Natural killer cell treated with Interleukin-12 subunit alpha and Interleukin-12 subunit beta and Interleukin-15 and Interleukin-18, amount 100 ng/mL, for 72 hours (primary cell): Measurements from ENCODE around the gene TRAPPC12. TPM values are rescaled to one million over a fixed set of nuclear protein-coding genes. Genes with fewer than 3 reads are reported as not detected.
A peak's percentile ranks its signal among the peaks of the same experiment; 100 is the strongest.

ENCODE experiments used
- ATAC-seq, 2 donors: fragments of 150-1000 bp; cut with Tn5 transposase in 1 of 2; sonication (Bioruptor Pico), chemical (Tn5 transposase) in 1 of 2; 2 replicates each; pipeline ENCODE4 v1.10.0; 2021
- DNase-seq: peaks from one replicate; pipeline ENCODE4 v3.0.0; 2022; ENCODE audit warnings: low spot score
- H3K27ac Mint-ChIP-seq, 2 donors: 1 replicate in 1 of 2; 2 replicates in 1 of 2; pipeline ENCODE4 v1.8.0; 2022; ENCODE audit warnings: mixed read lengths in 2 of 2, mild to moderate bottlenecking in 1 of 2, moderate library complexity in 1 of 2
- H3K27me3 Mint-ChIP-seq, 2 donors: 1 replicate in 1 of 2; 2 replicates in 1 of 2; pipeline ENCODE4 v1.8.0; 2022; ENCODE audit warnings: mixed read lengths in 2 of 2
- H3K36me3 Mint-ChIP-seq: one replicate; pipeline ENCODE4 v1.8.0; 2022; ENCODE audit warnings: mixed read lengths
- H3K4me1 Mint-ChIP-seq, 2 donors: 1 replicate in 1 of 2; 2 replicates in 1 of 2; pipeline ENCODE4 v1.8.0; 2022; ENCODE audit warnings: low read depth in 2 of 2, mixed read lengths in 2 of 2, mild to moderate bottlenecking in 1 of 2
- H3K4me3 Mint-ChIP-seq: one replicate; pipeline ENCODE4 v1.8.0; 2022; ENCODE audit warnings: mixed read lengths
- H3K9me3 Mint-ChIP-seq: 2 replicates; pipeline ENCODE4 v1.8.0; 2022; ENCODE audit warnings: mixed read lengths
- total RNA-seq, 2 donors: library from RNA; stranded (reverse); gene quantifications; one replicate each; pipeline ENCODE4 v1.2.3, GENCODE V29; 2022

Gene TRAPPC12
- 100 to 1,000 TPM in 1 of 2 donors, 10 to 100 TPM in 1; 93.2 to 155 TPM for total RNA-seq

DNA sequence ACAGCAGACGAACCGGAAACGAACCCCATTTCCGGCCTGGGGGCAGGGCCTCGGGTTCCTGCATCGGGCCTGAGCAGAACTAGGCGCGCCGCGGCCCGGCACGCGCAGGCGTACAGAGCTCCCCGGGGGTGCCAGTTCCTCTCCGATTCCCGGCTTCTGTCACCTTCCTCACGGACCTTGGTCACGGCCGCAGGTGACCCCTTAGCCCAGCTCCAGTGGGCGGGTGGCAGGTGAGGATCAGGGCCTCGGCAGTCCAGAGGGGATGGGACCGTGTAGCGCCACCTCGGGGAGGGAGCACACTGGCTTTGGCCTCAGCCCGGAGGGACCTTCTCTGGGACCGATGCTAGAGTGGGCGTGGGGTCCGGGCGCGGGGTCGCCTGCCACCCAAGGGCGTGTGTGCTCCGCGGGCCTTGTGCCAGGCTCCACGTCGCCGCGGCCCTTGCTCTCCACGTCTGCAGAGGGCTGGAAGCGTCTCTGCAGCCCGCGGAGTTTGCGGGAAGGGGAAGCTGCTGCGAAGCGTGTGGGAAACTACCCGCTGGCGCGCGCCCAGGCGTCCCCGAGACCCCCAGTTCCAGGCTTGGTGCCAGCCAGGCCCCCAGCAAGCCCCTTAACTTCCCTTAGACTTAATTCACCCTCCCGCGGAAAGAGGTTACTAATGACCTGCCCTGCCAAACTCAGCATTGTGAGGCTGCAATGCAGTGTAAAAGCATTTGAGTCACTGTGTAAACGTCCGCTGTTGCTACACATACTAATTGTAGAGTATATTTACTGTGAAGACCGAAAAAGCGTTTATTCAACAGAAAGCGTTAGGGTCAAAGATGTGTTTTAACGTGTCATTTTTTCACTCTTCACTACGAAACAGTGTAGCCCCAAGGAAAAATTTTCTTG, at the start of gene TRAPPC12:
TSS of gene TRAPPC12 (plus strand) at position 48 of the 888 bp plus-strand sequence. CDS start 7,930 bp downstream, outside the sequence.
- Mint-ChIP-seq H3K4me1 (peaks cover 28 to 32% of the 10 kb centered on the region in 2 donors), H3K27ac (peak within 1 kb of the TSS; percentile 97 to 98), H3K4me3 (peak within 1 kb of the TSS; percentile 89), H3K9me3 (no peaks in the 10 kb centered on the region), H3K27me3 (no peaks in the 10 kb centered on the region), H3K36me3 (no peaks in the 10 kb centered on the region)
- peak; percentile 88 to 89 for ATAC-seq
- DNase-seq = peak; percentile 94

DNA sequence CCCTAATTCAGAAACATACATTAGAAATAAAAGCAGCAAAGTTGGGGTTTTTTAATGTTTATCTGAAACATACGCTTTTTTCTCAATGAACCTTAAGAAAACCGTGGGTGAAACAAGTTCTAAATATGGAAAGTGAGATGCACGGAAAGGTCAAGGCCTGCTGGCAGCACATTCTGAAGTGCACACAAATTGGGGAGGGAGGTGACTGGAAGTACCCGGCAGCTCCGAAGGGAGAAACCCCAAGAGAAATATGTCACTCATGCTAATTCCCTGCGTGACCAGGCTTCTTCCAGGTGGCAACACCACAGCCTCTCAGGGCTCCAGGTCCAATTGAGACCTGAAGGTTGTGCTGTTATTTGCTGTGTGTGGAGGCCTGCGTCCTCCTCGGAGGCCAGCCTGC, 47.4 kb upstream of the TRAPPC12 start:
- Mint-ChIP-seq H3K4me3 (no peak overlapping the region), H3K27ac (no peak overlapping the region), H3K4me1 (peaks cover 15 to 21% of the 10 kb centered on the region in 2 donors), H3K27me3 (no peaks in the 10 kb centered on the region), H3K9me3 (peaks cover 8% of the 10 kb centered on the region), H3K36me3 (peaks cover 19% of the 10 kb centered on the region)
- no peak for DNase-seq
- no peak for ATAC-seq

DNA sequence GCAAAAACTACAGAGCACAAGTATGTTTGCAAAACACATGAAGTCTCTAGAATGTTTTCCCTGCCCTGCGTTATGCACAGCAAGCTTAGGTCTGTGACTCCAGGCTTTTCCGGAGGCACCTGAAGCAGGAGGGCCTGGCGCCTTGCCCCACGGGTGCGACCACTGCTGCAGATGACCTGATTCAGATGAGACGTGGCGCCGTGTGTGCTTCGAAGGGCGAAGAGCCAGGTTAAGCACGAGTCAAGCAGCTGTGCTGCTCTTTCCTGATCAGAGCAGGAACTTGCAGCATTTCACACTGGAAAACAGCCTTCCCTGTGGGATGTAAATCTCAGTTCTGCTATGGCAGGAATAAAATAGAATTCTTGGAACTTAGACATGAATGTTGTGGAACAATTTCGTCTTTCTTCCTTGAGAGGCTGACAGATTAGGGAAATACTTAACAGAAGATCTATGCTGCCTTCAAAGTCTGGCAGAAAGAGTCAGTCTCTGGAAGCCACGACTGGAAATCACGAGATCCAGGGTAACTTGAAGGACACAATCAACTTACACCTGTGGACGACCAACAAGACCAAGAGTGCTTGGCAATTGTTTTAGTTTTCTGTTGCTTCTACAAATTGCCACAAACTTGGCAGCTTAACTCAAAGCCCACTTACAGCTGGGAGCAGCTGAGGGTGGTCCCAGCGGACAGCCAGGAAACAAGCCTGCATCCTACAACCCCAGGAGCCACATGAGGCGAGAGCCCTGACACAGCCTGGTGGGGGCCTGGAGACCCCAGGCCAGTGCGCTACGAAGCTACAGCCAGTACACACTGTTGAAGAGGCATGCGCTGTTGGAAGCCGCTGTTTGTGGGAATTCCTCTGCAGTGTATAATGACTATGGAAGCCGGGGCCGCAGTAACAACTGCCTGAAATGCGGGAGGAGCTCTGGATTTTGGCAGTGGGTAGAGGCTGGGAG, 44.8 kb upstream of the TRAPPC12 start:
- no peaks in the 10 kb centered on the region for H3K27me3 Mint-ChIP-seq
- no peak for ATAC-seq
- peaks cover 19% of the 10 kb centered on the region for H3K36me3 Mint-ChIP-seq
- H3K4me3 Mint-ChIP-seq = no peak overlapping the region
- H3K9me3 Mint-ChIP-seq = peaks cover 8% of the 10 kb centered on the region
- no peak overlapping the region for H3K27ac Mint-ChIP-seq
- no peak for DNase-seq
- peaks cover 12 to 15% of the 10 kb centered on the region in 2 donors for H3K4me1 Mint-ChIP-seq

DNA sequence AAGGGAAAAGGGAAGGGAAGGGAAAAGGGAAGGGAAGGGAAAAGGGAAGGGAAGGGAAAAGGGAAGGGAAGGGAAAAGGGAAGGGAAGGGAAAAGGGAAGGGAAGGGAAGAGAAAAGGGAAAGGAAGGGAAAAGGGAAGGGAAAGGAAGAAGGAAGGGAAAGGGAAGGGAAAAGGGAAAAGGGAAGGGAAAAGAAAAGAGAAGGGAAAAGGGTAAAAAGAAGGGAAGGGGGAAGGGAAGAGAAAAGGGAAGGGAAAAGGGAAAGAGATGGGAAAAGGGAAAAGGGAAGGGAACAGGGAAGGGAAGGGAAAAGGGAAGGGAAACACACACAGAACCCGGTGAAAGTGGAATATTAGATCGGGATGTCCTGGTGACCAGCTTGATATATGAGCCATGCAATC, 42.6 kb upstream of the TRAPPC12 start:
- DNase-seq = no peak
- Mint-ChIP-seq H3K36me3 (peaks cover 5% of the 10 kb centered on the region), H3K27ac (no peak overlapping the region), H3K9me3 (no peaks in the 10 kb centered on the region), H3K4me1 (peaks cover 0 to 12% of the 10 kb centered on the region in 2 donors), H3K27me3 (no peaks in the 10 kb centered on the region), H3K4me3 (no peak overlapping the region)
- no peak for ATAC-seq

DNA sequence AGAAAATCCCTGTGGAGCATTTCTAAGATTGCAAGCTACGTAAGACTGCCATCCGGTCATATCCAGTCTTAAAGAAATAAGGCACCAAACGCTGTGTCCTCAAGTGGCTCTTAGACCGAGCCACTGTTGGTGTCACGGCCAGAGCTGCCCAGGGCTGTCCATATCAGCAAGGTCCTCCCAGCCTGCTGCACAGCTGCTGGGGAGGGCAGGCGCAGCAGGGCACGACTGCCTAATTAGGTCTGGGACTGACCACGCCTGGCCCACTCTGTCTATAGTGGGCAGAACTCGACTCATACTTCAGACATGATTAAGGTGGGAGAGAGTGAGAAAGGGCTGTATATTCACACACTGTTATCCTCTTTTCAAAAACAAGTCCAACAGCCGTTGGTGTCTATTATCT, 41.2 kb upstream of the TRAPPC12 start:
- H3K9me3 Mint-ChIP-seq = no peaks in the 10 kb centered on the region
- no peak overlapping the region for H3K27ac Mint-ChIP-seq
- no peaks in the 10 kb centered on the region for H3K36me3 Mint-ChIP-seq
- DNase-seq (no peak), ATAC-seq (no peak)
- H3K27me3 Mint-ChIP-seq = no peaks in the 10 kb centered on the region
- no peak overlapping the region for H3K4me3 Mint-ChIP-seq
- H3K4me1 Mint-ChIP-seq = peaks cover 0 to 11% of the 10 kb centered on the region in 2 donors

DNA sequence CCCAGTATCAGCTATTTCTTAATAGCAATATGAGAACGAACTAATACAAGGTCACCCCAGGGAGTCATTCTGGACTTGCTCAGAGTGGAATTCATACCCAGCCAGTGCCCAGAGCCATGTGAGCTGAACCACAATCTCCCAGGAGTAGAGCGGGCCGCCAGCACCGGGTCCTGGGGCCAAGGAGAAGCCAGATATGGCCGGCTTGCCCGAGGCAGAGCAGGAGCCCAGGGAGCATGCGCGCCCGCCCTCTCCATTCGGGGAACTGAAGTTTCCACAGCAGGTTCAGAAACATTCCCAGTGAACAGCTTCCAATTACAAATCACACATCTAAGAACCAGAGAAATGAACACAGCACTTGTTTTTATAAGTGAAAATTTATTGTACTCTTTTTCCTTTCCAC, 39.4 kb upstream of the TRAPPC12 start:
- Mint-ChIP-seq H3K4me1 (peaks cover 0 to 11% of the 10 kb centered on the region in 2 donors), H3K36me3 (no peaks in the 10 kb centered on the region)
- no peak for ATAC-seq

DNA sequence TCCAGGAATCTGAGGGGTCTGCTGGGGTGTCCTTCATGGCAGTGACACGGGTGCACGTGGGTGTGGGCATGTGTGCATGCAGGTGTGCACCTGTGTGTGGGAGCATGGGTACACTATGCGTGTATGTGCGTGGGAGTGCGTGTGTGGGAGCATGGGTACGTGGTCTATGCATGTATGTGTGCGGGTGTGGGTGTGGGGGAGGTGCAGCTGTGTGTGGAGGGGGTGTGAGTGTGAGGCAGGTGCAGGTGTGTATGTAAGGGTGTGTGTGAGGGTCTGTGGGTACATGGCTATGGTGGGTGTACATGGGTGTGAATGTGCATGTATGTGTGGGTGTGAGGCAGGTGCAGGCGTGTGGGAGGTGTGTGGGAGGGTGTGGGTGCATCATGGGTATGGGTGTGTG, 38.2 kb upstream of the TRAPPC12 start:
- Mint-ChIP-seq H3K27me3 (no peaks in the 10 kb centered on the region), H3K27ac (no peak overlapping the region), H3K4me1 (peaks cover 0 to 7% of the 10 kb centered on the region in 2 donors), H3K9me3 (no peaks in the 10 kb centered on the region), H3K4me3 (no peak overlapping the region), H3K36me3 (peaks cover 1% of the 10 kb centered on the region)
- no peak for DNase-seq
- ATAC-seq = peak in 1 of 2 donors; percentile 20

More for the DNA sequence above, 39.4 kb upstream of the TRAPPC12 start:
- no peaks in the 10 kb centered on the region for H3K9me3 Mint-ChIP-seq
- H3K27ac Mint-ChIP-seq = no peak overlapping the region
- H3K4me3 Mint-ChIP-seq = no peak overlapping the region
- no peak for DNase-seq
- H3K27me3 Mint-ChIP-seq = no peaks in the 10 kb centered on the region

DNA sequence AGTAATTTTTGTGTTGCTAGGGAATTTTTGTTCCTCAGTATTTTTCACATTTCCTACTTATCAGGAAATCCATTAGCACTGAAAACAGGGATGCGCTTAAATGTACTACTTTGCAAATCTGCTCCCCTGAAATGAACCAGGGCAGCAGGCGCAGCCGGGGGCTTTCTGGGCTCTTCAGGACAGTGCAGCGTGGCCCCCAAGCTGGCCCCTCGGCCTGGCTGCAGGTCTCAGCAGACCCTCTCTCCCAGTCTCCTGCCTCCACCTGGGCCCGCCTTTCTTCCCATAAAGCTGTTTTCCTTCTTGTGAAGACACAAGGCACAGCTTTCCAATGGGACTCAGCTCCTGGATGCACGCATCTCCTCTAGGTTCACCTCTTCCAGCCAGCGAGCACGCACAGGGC, 37.2 kb upstream of the TRAPPC12 start:
- Mint-ChIP-seq H3K27ac (no peak overlapping the region), H3K36me3 (peaks cover 4% of the 10 kb centered on the region), H3K9me3 (no peaks in the 10 kb centered on the region), H3K4me3 (no peak overlapping the region), H3K4me1 (peaks cover 0 to 8% of the 10 kb centered on the region in 2 donors), H3K27me3 (no peaks in the 10 kb centered on the region)
- ATAC-seq (no peak), DNase-seq (no peak)

DNA sequence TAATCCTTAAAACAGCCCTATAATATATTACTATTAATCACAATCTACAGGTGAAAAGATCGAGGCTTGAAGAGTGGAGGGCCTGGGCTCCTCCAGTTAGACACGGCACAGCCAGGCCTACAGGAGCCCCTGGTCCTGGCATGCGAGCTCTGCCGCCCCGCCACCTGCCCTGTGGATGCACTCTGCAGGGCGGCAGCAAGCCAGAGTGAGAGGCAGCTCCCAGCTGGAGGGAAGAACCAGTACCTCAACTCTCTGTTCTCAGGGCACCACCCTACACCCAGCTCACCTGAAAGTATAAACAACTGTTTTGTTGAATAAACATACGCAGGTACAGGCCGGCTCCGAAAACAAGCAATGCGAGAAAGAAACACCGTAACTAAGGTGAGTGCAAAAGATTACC, 36.5 kb upstream of the TRAPPC12 start:
- ATAC-seq = no peak

DNA sequence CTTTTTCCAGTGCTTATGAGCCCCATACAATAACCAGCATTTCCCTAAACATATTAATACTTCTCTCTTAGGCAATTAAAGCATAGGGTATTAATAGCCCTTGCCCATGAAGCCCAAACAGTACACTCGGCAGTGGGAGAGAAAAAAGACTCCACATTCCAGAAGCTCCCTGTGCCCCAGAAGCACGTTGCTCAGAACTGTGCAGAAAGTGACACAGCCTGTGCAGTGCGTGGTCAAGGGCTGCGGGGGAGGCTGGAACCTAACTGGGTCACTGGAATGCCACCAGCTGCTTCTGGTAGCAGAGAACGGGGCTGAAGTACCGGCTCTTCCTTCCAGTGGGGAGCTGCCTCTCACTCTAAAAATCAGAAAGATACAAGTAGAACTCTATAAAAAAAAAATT, 34.6 kb upstream of the TRAPPC12 start:
- Mint-ChIP-seq H3K36me3 (peaks cover 8% of the 10 kb centered on the region), H3K4me3 (no peak overlapping the region), H3K9me3 (no peaks in the 10 kb centered on the region), H3K4me1 (peaks cover 0 to 13% of the 10 kb centered on the region in 2 donors), H3K27me3 (no peaks in the 10 kb centered on the region), H3K27ac (no peak overlapping the region)
- no peak for ATAC-seq
- DNase-seq = no peak

More for the DNA sequence above, 36.5 kb upstream of the TRAPPC12 start:
- no peak for DNase-seq
- Mint-ChIP-seq H3K36me3 (peaks cover 8% of the 10 kb centered on the region), H3K9me3 (no peaks in the 10 kb centered on the region), H3K27ac (no peak overlapping the region), H3K27me3 (no peaks in the 10 kb centered on the region), H3K4me3 (no peak overlapping the region), H3K4me1 (peaks cover 0 to 13% of the 10 kb centered on the region in 2 donors)

DNA sequence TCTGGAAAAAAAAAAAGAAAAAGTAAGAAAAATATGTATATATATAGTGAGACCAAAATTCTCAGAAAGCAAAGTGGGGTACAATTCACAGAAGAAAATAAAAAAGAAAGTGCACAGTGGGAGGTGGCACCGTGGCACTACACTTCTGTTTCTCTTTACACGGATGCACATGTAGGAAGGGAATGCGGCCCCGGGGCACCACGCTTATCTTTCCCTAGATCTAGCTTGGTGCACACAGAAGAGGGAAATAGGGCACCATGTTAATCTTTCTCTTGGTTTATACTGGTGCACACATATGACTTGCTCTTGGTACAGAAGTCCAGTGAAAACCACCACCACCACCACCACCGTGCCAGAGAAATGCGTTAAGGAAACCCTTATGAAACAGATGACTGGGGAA, 33.9 kb upstream of the TRAPPC12 start:
- DNase-seq (no peak), ATAC-seq (no peak)
- Mint-ChIP-seq H3K36me3 (peaks cover 14% of the 10 kb centered on the region), H3K27me3 (no peaks in the 10 kb centered on the region), H3K27ac (no peak overlapping the region), H3K9me3 (no peaks in the 10 kb centered on the region), H3K4me3 (no peak overlapping the region), H3K4me1 (peaks cover 0 to 13% of the 10 kb centered on the region in 2 donors)

DNA sequence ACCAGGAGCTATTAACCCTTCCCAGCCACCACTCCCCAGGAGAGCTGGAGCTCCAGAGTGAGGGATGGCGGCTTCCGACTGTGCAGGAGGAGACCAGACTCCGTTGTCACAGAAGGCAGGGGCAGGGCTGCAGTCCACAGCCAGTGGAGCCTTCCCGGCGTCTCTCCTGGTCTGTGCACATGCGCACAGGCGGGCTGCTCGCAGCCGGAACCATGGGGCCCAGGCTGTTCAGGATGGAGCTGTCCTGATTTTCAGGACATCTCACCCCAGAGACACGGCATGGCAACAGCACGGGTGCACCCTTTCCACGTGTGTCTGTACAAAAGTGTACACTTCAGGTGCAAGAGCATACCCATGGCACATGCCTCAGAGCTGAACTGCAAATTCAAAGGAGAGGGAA, 30.7 kb upstream of the TRAPPC12 start:
- no peak for ATAC-seq
- no peaks in the 10 kb centered on the region for H3K27me3 Mint-ChIP-seq
- H3K4me1 Mint-ChIP-seq = peaks cover 0 to 10% of the 10 kb centered on the region in 2 donors
- no peak overlapping the region for H3K4me3 Mint-ChIP-seq
- no peak for DNase-seq
- peaks cover 5% of the 10 kb centered on the region for H3K9me3 Mint-ChIP-seq
- H3K27ac Mint-ChIP-seq = peak overlapping the region in 1 of 2 donors; percentile 50
- peaks cover 35% of the 10 kb centered on the region for H3K36me3 Mint-ChIP-seq

DNA sequence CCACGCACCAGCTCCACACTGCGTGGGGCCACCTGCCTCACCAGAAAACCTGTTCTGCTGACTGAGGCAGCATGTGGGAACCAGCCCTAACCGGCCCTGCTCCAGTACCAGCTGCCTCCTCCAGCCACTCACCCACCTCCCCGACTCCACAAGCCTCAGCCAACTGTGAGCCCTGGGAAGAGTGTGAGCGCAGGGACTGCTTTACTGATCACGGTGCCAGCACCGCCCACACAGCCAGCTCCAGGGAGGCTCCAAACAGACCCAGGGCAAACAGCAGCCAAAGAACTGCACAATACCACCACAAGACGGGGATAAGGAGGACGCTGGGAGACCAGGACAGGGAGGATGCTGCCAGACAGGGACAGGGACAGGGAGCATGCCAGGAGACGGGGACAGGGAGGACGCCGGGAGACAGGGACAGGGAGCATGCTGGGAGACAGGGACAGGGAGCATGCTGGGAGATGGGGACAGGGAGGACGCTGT, 30.2 kb upstream of the TRAPPC12 start:
- H3K36me3 Mint-ChIP-seq = peaks cover 39% of the 10 kb centered on the region
- H3K4me1 Mint-ChIP-seq = peaks cover 0 to 10% of the 10 kb centered on the region in 2 donors
- ATAC-seq = no peak
- no peak overlapping the region for H3K4me3 Mint-ChIP-seq
- no peaks in the 10 kb centered on the region for H3K27me3 Mint-ChIP-seq
- H3K27ac Mint-ChIP-seq = no peak overlapping the region
- H3K9me3 Mint-ChIP-seq = peaks cover 5% of the 10 kb centered on the region
- DNase-seq = no peak
